ENCODE data around the gene ADAM10.

ADAM10 gene

GRCh38 chr15:58696738-58697137 lies 52.8 kb downstream of the ADAM10 start:
- H3F3A ChIP-seq (ENCODE audit: low read depth), result 0 out of 2 replicates have a peak, but pooled peaks cover 2% of the 10 kb centered on the region
- H3K27me3 ChIP-seq (ENCODE audit: insufficient read depth, low read length, poor library complexity, severe bottlenecking), result no peaks in the 10 kb centered on the region
- peaks cover 100% of the 10 kb centered on the region for H3K79me2 ChIP-seq (ENCODE audit: insufficient read depth, low read length)
- H3K4me1 ChIP-seq (ENCODE audit: insufficient read depth, low read length, poor library complexity, severe bottlenecking), result peaks cover 29% of the 10 kb centered on the region
- no peak for TF ChIP-seq EZH2phosphoT487 (IDR thresholded peaks at IDR 0.05; ENCODE audit: borderline replicate concordance)
- no peak for TF ChIP-seq CTCF (conservative IDR thresholded peaks at IDR 0.05; ENCODE audit: low read length)
- peaks cover 8% of the 10 kb centered on the region; the same call in 1 of the 2 replicates for H3K9me3 ChIP-seq (ENCODE audit: insufficient read depth, low read depth, low read length)
- no peak overlapping the region for H3K9ac ChIP-seq (ENCODE audit: low read depth, low read length, poor library complexity, severe bottlenecking)
- H3K4me2 ChIP-seq (ENCODE audit: low read depth, low read length, poor library complexity, severe bottlenecking), result no peak overlapping the region
- H3K9me2 ChIP-seq (replicated peaks; ENCODE audit: low read depth, low read length), result no peaks in the 10 kb centered on the region
- H3K4me3 ChIP-seq (ENCODE audit: low read length, poor library complexity, severe bottlenecking), result no peak overlapping the region
- H3K36me3 ChIP-seq (ENCODE audit: insufficient read depth, low read length), result peaks cover 51% of the 10 kb centered on the region
- no peak overlapping the region for H2AFZ ChIP-seq (ENCODE audit: low read length)
- H4K20me1 ChIP-seq (ENCODE audit: insufficient read depth, low read length, poor library complexity, severe bottlenecking), result peaks cover 57% of the 10 kb centered on the region

GRCh38 chr15:58694641-58695398 lies 54.7 kb downstream of the ADAM10 start:
- no peak overlapping the region for H2AFZ ChIP-seq (ENCODE audit: low read length)
- no peak overlapping the region for H3K4me2 ChIP-seq (ENCODE audit: low read depth, low read length, poor library complexity, severe bottlenecking)
- peaks cover 39% of the 10 kb centered on the region for H3K36me3 ChIP-seq (ENCODE audit: insufficient read depth, low read length)
- H4K20me1 ChIP-seq (ENCODE audit: insufficient read depth, low read length, poor library complexity, severe bottlenecking), result peaks cover 64% of the 10 kb centered on the region
- H3K4me1 ChIP-seq (ENCODE audit: insufficient read depth, low read length, poor library complexity, severe bottlenecking), result peaks cover 36% of the 10 kb centered on the region
- H3K79me2 ChIP-seq (ENCODE audit: insufficient read depth, low read length), result peaks cover 100% of the 10 kb centered on the region
- no peaks in the 10 kb centered on the region for H3K27me3 ChIP-seq (ENCODE audit: insufficient read depth, low read length, poor library complexity, severe bottlenecking)
- peaks cover 2% of the 10 kb centered on the region; the same call in 1 of the 2 replicates for H3F3A ChIP-seq (ENCODE audit: low read depth)
- TF ChIP-seq CTCF (conservative IDR thresholded peaks at IDR 0.05; ENCODE audit: low read length) (no peak), EZH2phosphoT487 (IDR thresholded peaks at IDR 0.05; ENCODE audit: borderline replicate concordance) (no peak)
- no peak overlapping the region for H3K9ac ChIP-seq (ENCODE audit: low read depth, low read length, poor library complexity, severe bottlenecking)
- H3K9me3 ChIP-seq (ENCODE audit: insufficient read depth, low read depth, low read length), result peaks cover 8% of the 10 kb centered on the region; the same call in 1 of the 2 replicates
- no peaks in the 10 kb centered on the region for H3K9me2 ChIP-seq (replicated peaks; ENCODE audit: low read depth, low read length)
- no peak overlapping the region for H3K4me3 ChIP-seq (ENCODE audit: low read length, poor library complexity, severe bottlenecking)

GRCh38 chr15:58690703-58691102 lies 58.8 kb downstream of the ADAM10 start:
- H3K79me2 ChIP-seq (ENCODE audit: insufficient read depth, low read length), result peaks cover 99% of the 10 kb centered on the region
- no peaks in the 10 kb centered on the region for H3K9me3 ChIP-seq (ENCODE audit: insufficient read depth, low read depth, low read length)
- no peak overlapping the region for H2AFZ ChIP-seq (ENCODE audit: low read length)
- no peaks in the 10 kb centered on the region for H3K27me3 ChIP-seq (ENCODE audit: insufficient read depth, low read length, poor library complexity, severe bottlenecking)
- peaks cover 21% of the 10 kb centered on the region; the same call in 1 of the 2 replicates for H3K36me3 ChIP-seq (ENCODE audit: insufficient read depth, low read length)
- TF ChIP-seq EZH2phosphoT487 (IDR thresholded peaks at IDR 0.05; ENCODE audit: borderline replicate concordance) (no peak), CTCF (conservative IDR thresholded peaks at IDR 0.05; ENCODE audit: low read length) (no peak; the same call in 1 of the 2 replicates)
- H3F3A ChIP-seq (ENCODE audit: low read depth), result no peaks in the 10 kb centered on the region; the same call in 1 of the 2 replicates
- H3K4me2 ChIP-seq (ENCODE audit: low read depth, low read length, poor library complexity, severe bottlenecking), result no peak overlapping the region
- no peak overlapping the region for H3K9ac ChIP-seq (ENCODE audit: low read depth, low read length, poor library complexity, severe bottlenecking)
- peaks cover 57% of the 10 kb centered on the region for H4K20me1 ChIP-seq (ENCODE audit: insufficient read depth, low read length, poor library complexity, severe bottlenecking)
- no peak overlapping the region for H3K4me3 ChIP-seq (ENCODE audit: low read length, poor library complexity, severe bottlenecking)
- peaks cover 19% of the 10 kb centered on the region for H3K4me1 ChIP-seq (ENCODE audit: insufficient read depth, low read length, poor library complexity, severe bottlenecking)
- no peaks in the 10 kb centered on the region for H3K9me2 ChIP-seq (replicated peaks; ENCODE audit: low read depth, low read length)

Data from Loucy (cell line).